Upper lobe of right lung (tissue), 1 donor: ENCODE measurements around the gene GYS2. TPM values are rescaled to one million over a fixed set of nuclear protein-coding genes. Genes with fewer than 3 reads are reported as not detected.

ENCODE experiments used
- ATAC-seq: fragments of 200-7000 bp; cut with Tn5 transposase; one replicate; pipeline ENCODE4 v1.9.1; 2020; ENCODE audit warnings: mild to moderate bottlenecking, moderate library complexity
- DNase-seq: peaks from one replicate; pipeline ENCODE4 v3.0.0-alpha.2; 2020
- H3K27ac ChIP-seq: fragments of 200-600 bp; one replicate; pipeline ENCODE4 v1.8.0; 2022
- H3K27me3 ChIP-seq: fragments of 200-600 bp; one replicate; pipeline ENCODE4 v1.8.0; 2022; ENCODE audit warnings: mild to moderate bottlenecking
- H3K36me3 ChIP-seq: fragments of 200-600 bp; one replicate; pipeline ENCODE4 v1.8.0; 2022
- H3K4me1 ChIP-seq: fragments of 200-600 bp; one replicate; pipeline ENCODE4 v1.8.0; 2022
- H3K4me3 ChIP-seq: fragments of 200-600 bp; one replicate; pipeline ENCODE4 v1.8.0; 2022; ENCODE audit warnings: mild to moderate bottlenecking
- H3K9me3 ChIP-seq: fragments of 200-600 bp; one replicate; pipeline ENCODE4 v1.8.0; 2022
- intact Hi-C: fragments of 100-400 bp; cut with DNase I; formaldehyde crosslinking; loops from one replicate; pipeline ENCODE4 v1.11.0; 2022
- total RNA-seq: library from RNA; stranded (reverse); fragmentation: NEBNext Ultra II Directional; extraction: Animal tissue kit (Norgen Biotek cat#: 25700); gene quantifications from one replicate; pipeline ENCODE4 v1.2.1, GENCODE V29; 2021
- TF ChIP-seq, protein P1 (sequence below): fragments of 200-600 bp; IDR thresholded peaks from one replicate; pipeline ENCODE4 v1.8.0; 2022; ENCODE audit warnings: antibody characterized with exemption
- donor health status: DM: no; HTN: yes; CAD: no; lungs with severe emphysema.

Gene GYS2
- total RNA-seq, 1 donor from 2014 or later, result not detected

DNA sequence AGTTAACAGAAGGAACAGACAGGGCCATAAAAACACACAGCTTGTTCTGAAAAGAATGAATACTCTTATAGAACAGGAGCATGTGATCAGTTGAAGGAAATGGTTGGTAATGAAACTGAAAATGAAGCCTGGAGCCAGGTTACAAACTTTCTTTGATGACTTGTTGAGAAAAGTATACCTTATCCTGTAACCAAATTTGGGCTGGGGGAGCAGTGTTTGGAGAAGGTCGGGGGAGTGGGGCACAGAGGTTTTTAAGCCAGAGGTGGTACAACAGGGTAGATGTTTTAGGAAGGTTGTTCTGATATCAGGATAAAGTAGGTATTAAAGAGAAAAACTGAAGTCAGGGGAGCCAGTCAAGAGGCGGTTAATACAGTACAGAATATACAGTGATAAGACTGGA is 94.9 kb downstream of the GYS2 start:
- ATAC-seq (no peak), DNase-seq (no peak)
- peaks cover 1% of the 10 kb centered on the region for H3K4me1 ChIP-seq
- H3K27ac ChIP-seq, result no peak overlapping the region
- peaks cover 53% of the 10 kb centered on the region for H3K36me3 ChIP-seq
- no peaks in the 10 kb centered on the region for H3K27me3 ChIP-seq
- TF ChIP-seq, protein P1, sequence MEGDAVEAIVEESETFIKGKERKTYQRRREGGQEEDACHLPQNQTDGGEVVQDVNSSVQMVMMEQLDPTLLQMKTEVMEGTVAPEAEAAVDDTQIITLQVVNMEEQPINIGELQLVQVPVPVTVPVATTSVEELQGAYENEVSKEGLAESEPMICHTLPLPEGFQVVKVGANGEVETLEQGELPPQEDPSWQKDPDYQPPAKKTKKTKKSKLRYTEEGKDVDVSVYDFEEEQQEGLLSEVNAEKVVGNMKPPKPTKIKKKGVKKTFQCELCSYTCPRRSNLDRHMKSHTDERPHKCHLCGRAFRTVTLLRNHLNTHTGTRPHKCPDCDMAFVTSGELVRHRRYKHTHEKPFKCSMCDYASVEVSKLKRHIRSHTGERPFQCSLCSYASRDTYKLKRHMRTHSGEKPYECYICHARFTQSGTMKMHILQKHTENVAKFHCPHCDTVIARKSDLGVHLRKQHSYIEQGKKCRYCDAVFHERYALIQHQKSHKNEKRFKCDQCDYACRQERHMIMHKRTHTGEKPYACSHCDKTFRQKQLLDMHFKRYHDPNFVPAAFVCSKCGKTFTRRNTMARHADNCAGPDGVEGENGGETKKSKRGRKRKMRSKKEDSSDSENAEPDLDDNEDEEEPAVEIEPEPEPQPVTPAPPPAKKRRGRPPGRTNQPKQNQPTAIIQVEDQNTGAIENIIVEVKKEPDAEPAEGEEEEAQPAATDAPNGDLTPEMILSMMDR, result no peak
- intact Hi-C loops, result no loop called here
- no peak overlapping the region for H3K4me3 ChIP-seq
- H3K9me3 ChIP-seq, result no peaks in the 10 kb centered on the region

DNA sequence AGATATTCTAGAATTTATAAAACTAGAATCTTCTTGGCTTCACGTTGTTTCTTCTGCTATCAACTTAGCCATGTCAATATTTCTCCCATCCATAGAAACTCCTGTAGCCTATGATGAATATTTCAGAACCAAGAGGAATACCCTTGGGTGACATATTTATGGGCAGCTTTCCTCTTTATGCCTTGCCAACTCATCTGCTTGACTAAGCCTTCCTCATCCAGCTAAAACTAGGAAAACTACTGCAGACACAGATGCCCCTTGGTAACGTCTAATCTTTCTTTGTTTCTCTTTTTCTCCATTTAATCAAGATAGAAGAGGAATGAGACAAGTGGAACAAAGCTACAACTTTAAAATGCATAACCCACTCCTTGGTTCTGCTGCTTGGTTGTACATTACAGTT is 96.8 kb downstream of the GYS2 start:
- H3K36me3 ChIP-seq, result peaks cover 33% of the 10 kb centered on the region
- DNase-seq (no peak), ATAC-seq (no peak)
- no peaks in the 10 kb centered on the region for H3K9me3 ChIP-seq
- intact Hi-C loops, result no loop called here
- H3K4me3 ChIP-seq, result no peak overlapping the region
- H3K27me3 ChIP-seq, result no peaks in the 10 kb centered on the region
- peaks cover 19% of the 10 kb centered on the region for H3K4me1 ChIP-seq
- TF ChIP-seq, protein P1, result no peak
- H3K27ac ChIP-seq, result no peak overlapping the region

GRCh38 chr12:21505888-21506287 is 98.8 kb downstream of the GYS2 start:
- no peak overlapping the region for H3K27ac ChIP-seq
- H3K4me1 ChIP-seq, result peaks cover 24% of the 10 kb centered on the region
- no peak overlapping the region for H3K4me3 ChIP-seq
- intact Hi-C loops, result no loop called here
- no peaks in the 10 kb centered on the region for H3K9me3 ChIP-seq
- ATAC-seq (no peak), DNase-seq (no peak)
- H3K27me3 ChIP-seq, result no peaks in the 10 kb centered on the region
- TF ChIP-seq, protein P1, result no peak
- H3K36me3 ChIP-seq, result peaks cover 20% of the 10 kb centered on the region

DNA sequence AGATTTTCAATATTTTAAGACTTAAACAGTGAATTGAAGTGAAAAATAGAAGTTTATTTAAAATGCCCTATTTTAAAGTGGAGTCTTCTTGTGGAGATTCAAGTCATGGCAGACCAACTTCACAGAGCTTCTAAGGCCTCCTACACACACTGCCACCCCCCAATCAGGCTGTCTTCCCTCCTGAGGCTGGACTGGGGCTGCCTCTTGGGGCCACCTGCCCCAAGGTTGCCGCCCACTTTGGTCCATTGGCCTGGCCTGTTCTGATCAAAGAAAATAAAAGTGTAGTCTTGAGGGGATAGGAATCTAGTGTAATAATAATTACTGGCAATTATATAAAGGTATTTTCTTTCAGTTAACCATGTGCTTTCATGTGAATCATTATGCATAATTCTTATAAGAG is 101.8 kb downstream of the GYS2 start:
- no peak for ATAC-seq
- Histone ChIP-seq H3K27me3 (no peaks in the 10 kb centered on the region), H3K4me3 (peak overlapping the region; percentile 97)

DNA sequence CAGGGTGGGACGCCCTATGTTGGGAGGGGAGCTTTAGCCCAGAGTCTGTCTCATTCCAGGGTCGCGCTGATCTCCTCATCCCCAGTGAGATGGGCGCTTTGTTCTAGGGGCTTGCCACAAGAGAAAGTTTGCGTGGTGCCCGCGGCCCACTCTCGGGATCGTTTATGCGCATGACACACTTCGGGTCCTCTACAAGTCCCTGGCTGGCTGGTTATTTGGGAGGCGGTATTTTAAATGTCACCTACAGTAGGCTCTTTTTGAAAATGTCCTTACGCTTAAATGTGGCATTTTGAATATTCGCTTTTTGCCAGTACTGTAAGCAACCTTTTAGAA is 102.5 kb downstream of the GYS2 start:
- intact Hi-C loops, result no loop called here
- H3K27me3 ChIP-seq, result no peaks in the 10 kb centered on the region
- TF ChIP-seq, protein P1, result no peak
- no peaks in the 10 kb centered on the region for H3K9me3 ChIP-seq
- H3K27ac ChIP-seq, result peak overlapping the region; percentile 93
- H3K4me1 ChIP-seq, result peaks cover 37% of the 10 kb centered on the region
- H3K36me3 ChIP-seq, result peaks cover 21% of the 10 kb centered on the region
- ATAC-seq (peak; percentile 2), DNase-seq (no peak)
- H3K4me3 ChIP-seq, result peak overlapping the region; percentile 97

More for the DNA sequence above, 101.8 kb downstream of the GYS2 start:
- H3K27ac ChIP-seq, result no peak overlapping the region
- TF ChIP-seq, protein P1, result no peak
- peaks cover 37% of the 10 kb centered on the region for H3K4me1 ChIP-seq
- no peak for DNase-seq
- H3K36me3 ChIP-seq, result peaks cover 21% of the 10 kb centered on the region
- intact Hi-C loops, result no loop called here
- H3K9me3 ChIP-seq, result no peaks in the 10 kb centered on the region
